ENCODE data around the gene MARF1.
"Not testable (repeated sequence)": the region's sequence is repeated elsewhere in the genome, so short reads cannot be mapped to it uniquely, and the experiment has no call there.

Gene MARF1

DNA sequence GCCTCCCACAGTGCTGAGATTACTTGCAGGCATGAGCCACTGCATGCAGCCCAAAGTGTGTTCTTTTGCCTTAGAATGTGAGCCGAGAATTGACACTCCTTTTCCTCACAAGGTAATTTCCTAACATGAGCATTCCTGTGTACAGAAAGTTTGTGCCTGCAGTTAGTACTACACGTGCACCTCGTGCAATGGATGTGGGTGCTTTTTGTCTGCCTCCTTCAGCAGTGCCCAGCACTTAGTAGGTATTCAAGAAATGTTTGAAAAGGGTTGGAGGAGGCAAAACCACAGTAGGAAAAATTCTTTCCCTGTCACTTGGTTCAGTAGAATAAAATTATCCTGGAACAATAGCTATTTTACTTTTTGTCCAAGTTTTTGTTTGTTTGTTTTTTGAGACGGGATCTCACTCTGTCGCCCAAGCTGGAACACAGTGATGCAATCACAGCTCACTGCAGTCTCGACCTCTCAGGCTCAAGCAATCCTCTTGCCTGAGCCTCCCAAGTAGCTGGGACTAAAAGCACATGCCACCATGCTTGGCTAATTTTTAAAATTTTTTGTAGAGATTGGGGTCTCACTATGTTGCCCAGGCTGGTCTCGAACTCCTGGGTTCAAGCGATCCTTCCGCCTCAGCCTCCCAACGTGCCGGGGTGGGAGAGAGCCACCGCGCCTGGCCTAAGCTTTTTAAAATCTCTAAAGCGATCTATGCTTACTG is 9.5 kb upstream of the MARF1 start:
- Histone ChIP-seq H3K27ac (ENCODE audit: low read length) (no peak overlapping the region), H3K4me3 (ENCODE audit: low read length) (no peak overlapping the region), H3K36me3 (ENCODE audit: control insufficient read depth, insufficient read depth, low read length) (no peaks in the 10 kb centered on the region), H3K4me1 (ENCODE audit: control insufficient read depth, insufficient read depth, low read length) (no peaks in the 10 kb centered on the region), H3K27me3 (ENCODE audit: control insufficient read depth, insufficient read depth, low read length) (no peaks in the 10 kb centered on the region), H3K9me3 (ENCODE audit: control insufficient read depth, insufficient read depth, low read length) (no peaks in the 10 kb centered on the region)
- no peak for DNase-seq (ENCODE audit: low read depth, low spot score)
- no CpG with 5 or more reads among the region's 14 CpGs for WGBS (ENCODE audit: insufficient coverage, insufficient read length)

- Histone ChIP-seq H3K27me3 (ENCODE audit: control insufficient read depth, insufficient read depth, low read length) (no peaks in the 10 kb centered on the region), H3K36me3 (ENCODE audit: control insufficient read depth, insufficient read depth, low read length) (no peaks in the 10 kb centered on the region), H3K9me3 (ENCODE audit: control insufficient read depth, insufficient read depth, low read length) (no peaks in the 10 kb centered on the region), H3K27ac (ENCODE audit: low read length) (no peak overlapping the region), H3K4me3 (ENCODE audit: low read length) (peak overlapping the region; percentile 84; the same call in 1 of the 2 replicates), H3K4me1 (ENCODE audit: control insufficient read depth, insufficient read depth, low read length) (no peaks in the 10 kb centered on the region)
- WGBS (ENCODE audit: insufficient coverage, insufficient read length), result no CpG with 5 or more reads among the region's 18 CpGs
- no peak for DNase-seq (ENCODE audit: low read depth, low spot score)
Measured at GRCh38 chr16:15650698-15651171, 7.8 kb upstream of the MARF1 start.

DNA sequence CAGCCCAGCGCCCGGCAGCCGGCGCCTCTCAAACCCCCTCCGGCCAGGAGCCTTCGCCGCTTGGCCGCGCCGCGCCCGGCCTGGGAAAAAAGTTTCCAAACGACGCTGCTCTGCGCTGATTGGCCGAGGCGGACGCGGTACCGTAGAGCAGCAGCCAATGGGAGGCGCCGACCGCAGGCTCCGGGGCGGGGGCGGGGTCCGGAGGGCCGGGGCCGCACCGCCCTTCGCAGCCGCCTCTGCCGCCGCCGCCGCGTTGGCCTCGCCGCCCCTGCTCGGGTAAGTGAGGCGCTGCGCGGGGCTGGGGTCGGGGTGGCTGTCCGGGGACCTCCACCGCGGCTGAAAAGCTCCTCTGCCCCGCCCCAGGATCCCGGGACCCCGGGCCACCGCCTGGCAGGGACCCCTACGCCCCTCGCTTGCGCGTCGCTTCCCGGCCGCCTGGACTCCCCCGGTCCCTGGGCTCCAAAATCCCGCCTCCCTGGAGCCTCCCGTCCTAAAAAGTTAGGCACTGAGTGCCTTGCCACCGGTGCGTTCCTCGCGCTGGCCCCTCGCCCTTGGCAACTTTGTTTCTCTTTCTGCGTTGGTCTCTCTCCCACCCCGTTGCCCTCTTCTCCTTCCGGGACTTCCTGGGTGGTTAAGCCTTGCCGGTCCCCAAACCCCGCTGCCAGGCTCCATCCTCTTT is 7.2 kb upstream of the MARF1 start, which contains the start of gene NDE1:
TSS of gene NDE1 (plus strand) at position 227 of the 679 bp plus-strand sequence. CDS start 14,534 bp downstream, outside the sequence.
- no peaks in the 10 kb centered on the region for H3K27me3 ChIP-seq (ENCODE audit: control insufficient read depth, insufficient read depth, low read length)
- H3K4me1 ChIP-seq (ENCODE audit: control insufficient read depth, insufficient read depth, low read length), result no peaks in the 10 kb centered on the region
- H3K27ac ChIP-seq (ENCODE audit: low read length), result no peak within 1 kb of the TSS
- no peaks in the 10 kb centered on the region for H3K9me3 ChIP-seq (ENCODE audit: control insufficient read depth, insufficient read depth, low read length)
- DNase-seq (ENCODE audit: low read depth, low spot score), result peak; percentile 86
- no CpG with 5 or more reads among the region's 71 CpGs for WGBS (ENCODE audit: insufficient coverage, insufficient read length)
- peak within 1 kb of the TSS; percentile 84 for H3K4me3 ChIP-seq (ENCODE audit: low read length)
- H3K36me3 ChIP-seq (ENCODE audit: control insufficient read depth, insufficient read depth, low read length), result no peaks in the 10 kb centered on the region

DNA sequence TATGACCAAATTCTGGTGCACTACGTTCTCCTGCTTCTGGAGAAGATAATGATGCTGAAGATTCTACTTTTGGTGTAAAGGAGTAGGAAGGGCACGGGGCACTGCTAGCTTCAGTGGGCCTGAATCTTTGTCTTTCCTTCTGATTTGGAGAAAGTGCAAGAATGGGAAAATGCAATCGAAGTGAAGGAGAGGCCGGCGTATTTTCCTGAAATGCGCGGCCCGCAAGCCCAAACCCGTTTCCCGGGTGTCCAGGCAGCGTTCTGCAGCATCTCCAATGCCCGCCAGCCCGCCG is 6.7 kb upstream of the MARF1 start:
- DNase-seq (ENCODE audit: low read depth, low spot score), result no peak
- no peak overlapping the region for H3K27ac ChIP-seq (ENCODE audit: low read length)
- no peaks in the 10 kb centered on the region for H3K9me3 ChIP-seq (ENCODE audit: control insufficient read depth, insufficient read depth, low read length)
- H3K27me3 ChIP-seq (ENCODE audit: control insufficient read depth, insufficient read depth, low read length), result no peaks in the 10 kb centered on the region
- H3K4me3 ChIP-seq (ENCODE audit: low read length), result peak overlapping the region; percentile 15; the same call in 1 of the 2 replicates
- no peaks in the 10 kb centered on the region for H3K4me1 ChIP-seq (ENCODE audit: control insufficient read depth, insufficient read depth, low read length)
- no CpG with 5 or more reads among the region's 14 CpGs for WGBS (ENCODE audit: insufficient coverage, insufficient read length)
- H3K36me3 ChIP-seq (ENCODE audit: control insufficient read depth, insufficient read depth, low read length), result no peaks in the 10 kb centered on the region

DNA sequence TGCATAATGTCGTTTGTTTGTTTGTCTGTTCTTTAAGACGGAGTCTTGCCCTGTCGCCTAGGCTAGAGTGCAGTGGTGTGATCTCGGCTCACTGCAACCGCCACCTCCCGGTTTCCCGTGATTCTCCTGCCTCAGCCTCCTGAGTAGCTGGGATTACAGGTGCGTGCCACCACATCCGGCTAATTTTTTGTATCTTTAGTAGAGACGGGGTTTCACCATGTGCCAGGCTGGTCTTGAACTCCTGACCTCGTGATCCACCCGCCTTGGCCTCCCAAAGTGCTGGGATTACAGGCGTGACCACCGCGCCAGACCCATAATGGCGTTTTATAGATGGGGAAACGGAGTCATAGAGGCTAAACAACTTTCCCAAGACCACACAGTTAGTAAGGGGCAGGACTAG is 6.4 kb upstream of the MARF1 start:
- not testable (repeated sequence) for H3K36me3 ChIP-seq (ENCODE audit: control insufficient read depth, insufficient read depth, low read length); H3K27ac ChIP-seq (ENCODE audit: low read length); DNase-seq (ENCODE audit: low read depth, low spot score); H3K4me3 ChIP-seq (ENCODE audit: low read length); H3K4me1 ChIP-seq (ENCODE audit: control insufficient read depth, insufficient read depth, low read length); H3K9me3 ChIP-seq (ENCODE audit: control insufficient read depth, insufficient read depth, low read length); H3K27me3 ChIP-seq (ENCODE audit: control insufficient read depth, insufficient read depth, low read length)
- no CpG with 5 or more reads among the region's 17 CpGs for WGBS (ENCODE audit: insufficient coverage, insufficient read length)

- no peak for DNase-seq (ENCODE audit: low read depth, low spot score)
- Histone ChIP-seq H3K36me3 (ENCODE audit: control insufficient read depth, insufficient read depth, low read length) (no peaks in the 10 kb centered on the region), H3K4me1 (ENCODE audit: control insufficient read depth, insufficient read depth, low read length) (no peaks in the 10 kb centered on the region), H3K4me3 (ENCODE audit: low read length) (no peak overlapping the region), H3K9me3 (ENCODE audit: control insufficient read depth, insufficient read depth, low read length) (no peaks in the 10 kb centered on the region), H3K27ac (ENCODE audit: low read length) (no peak overlapping the region), H3K27me3 (ENCODE audit: control insufficient read depth, insufficient read depth, low read length) (no peaks in the 10 kb centered on the region)
- WGBS (ENCODE audit: insufficient coverage, insufficient read length), result no CpG with 5 or more reads among the region's 9 CpGs
Measured at GRCh38 chr16:15648135-15648730, 5.3 kb upstream of the MARF1 start.

DNA sequence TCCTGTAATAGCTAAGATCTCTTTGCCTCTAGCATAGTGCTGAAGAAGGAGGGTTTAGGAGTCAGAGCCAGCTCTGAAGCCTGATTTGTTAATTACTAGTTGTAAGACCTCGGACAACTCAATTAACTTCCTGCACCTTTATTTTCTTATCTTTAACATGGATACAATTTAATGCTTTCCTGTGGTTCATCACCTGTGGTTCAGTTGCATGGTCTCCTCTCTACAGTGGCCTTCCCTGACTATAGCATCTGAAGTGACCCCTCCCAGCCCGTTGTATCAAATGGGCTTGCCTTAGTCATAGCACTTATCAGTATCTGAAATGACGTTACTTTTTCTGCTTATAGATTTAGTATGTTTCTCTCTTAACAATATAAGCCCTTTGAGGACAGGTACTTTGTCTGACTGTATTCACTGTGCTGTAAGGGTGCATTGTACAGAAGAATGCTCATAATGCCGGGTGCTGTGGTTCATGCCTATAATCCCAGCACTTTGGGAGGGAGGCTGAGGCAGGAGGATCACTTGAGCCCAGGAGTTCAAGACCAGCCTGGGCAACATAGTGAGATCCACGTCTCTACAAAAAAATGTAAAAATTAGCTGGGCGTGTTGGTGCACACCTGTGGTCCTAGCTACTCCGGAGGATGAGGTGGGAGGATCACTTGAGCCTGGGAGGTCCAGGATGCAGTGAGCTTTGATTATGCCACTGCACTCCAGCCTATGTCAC is 4.5 kb upstream of the MARF1 start:
- DNase-seq (ENCODE audit: low read depth, low spot score), result no peak
- H3K9me3 ChIP-seq (ENCODE audit: control insufficient read depth, insufficient read depth, low read length), result no peaks in the 10 kb centered on the region
- no peaks in the 10 kb centered on the region for H3K36me3 ChIP-seq (ENCODE audit: control insufficient read depth, insufficient read depth, low read length)
- H3K27ac ChIP-seq (ENCODE audit: low read length), result no peak overlapping the region
- H3K4me1 ChIP-seq (ENCODE audit: control insufficient read depth, insufficient read depth, low read length), result no peaks in the 10 kb centered on the region
- H3K4me3 ChIP-seq (ENCODE audit: low read length), result no peak overlapping the region
- no CpG with 5 or more reads among the region's 7 CpGs for WGBS (ENCODE audit: insufficient coverage, insufficient read length)
- no peaks in the 10 kb centered on the region for H3K27me3 ChIP-seq (ENCODE audit: control insufficient read depth, insufficient read depth, low read length)

- not testable (repeated sequence) for H3K27ac ChIP-seq (ENCODE audit: low read length); H3K36me3 ChIP-seq (ENCODE audit: control insufficient read depth, insufficient read depth, low read length); H3K27me3 ChIP-seq (ENCODE audit: control insufficient read depth, insufficient read depth, low read length); H3K4me1 ChIP-seq (ENCODE audit: control insufficient read depth, insufficient read depth, low read length); DNase-seq (ENCODE audit: low read depth, low spot score); H3K9me3 ChIP-seq (ENCODE audit: control insufficient read depth, insufficient read depth, low read length); H3K4me3 ChIP-seq (ENCODE audit: low read length)
- no CpG with 5 or more reads among the region's 13 CpGs for WGBS (ENCODE audit: insufficient coverage, insufficient read length)
Measured at GRCh38 chr16:15646557-15647293, 3.8 kb upstream of the MARF1 start.

GRCh38 chr16:15644962-15645465 is 2.1 kb upstream of the MARF1 start:
- H3K36me3 ChIP-seq (ENCODE audit: control insufficient read depth, insufficient read depth, low read length); DNase-seq (ENCODE audit: low read depth, low spot score); H3K27me3 ChIP-seq (ENCODE audit: control insufficient read depth, insufficient read depth, low read length); H3K4me1 ChIP-seq (ENCODE audit: control insufficient read depth, insufficient read depth, low read length); H3K27ac ChIP-seq (ENCODE audit: low read length); H3K9me3 ChIP-seq (ENCODE audit: control insufficient read depth, insufficient read depth, low read length); H3K4me3 ChIP-seq (ENCODE audit: low read length): not testable (repeated sequence)
- no CpG with 5 or more reads among the region's 10 CpGs for WGBS (ENCODE audit: insufficient coverage, insufficient read length)
